Astrocyte of the cerebellum (primary cell): ENCODE measurements around the gene SCFD1.
"Not testable (repeated sequence)": the region's sequence is repeated elsewhere in the genome, so short reads cannot be mapped to it uniquely, and the experiment has no call there.

Experiments
- DNase-seq: peaks from one replicate; pipeline ENCODE4 v3.0.0-alpha.2; 2011; ENCODE audit warnings: low read depth
- H3K4me3 ChIP-seq: 2 replicates; pipeline ENCODE4 v1.5.1; 2011; ENCODE audit warnings: mild to moderate bottlenecking, low read depth, low read length, moderate library complexity
- in situ Hi-C: cut with HindIII; loops from 2 replicates; pipeline ENCODE4 v1.10.0; 2017; ENCODE audit warnings: low sequenced_read_pairs
- TF ChIP-seq, protein P1 (sequence below): IDR thresholded peaks from 2 replicates; pipeline ENCODE4 v1.5.1; 2012; ENCODE audit warnings: low read length, low read depth, moderate library complexity, mild to moderate bottlenecking; ENCODE audit errors: missing control alignments

Gene SCFD1

GRCh38 chr14:30681752-30682355 lies 59.7 kb downstream of the SCFD1 start:
- TF ChIP-seq, protein P1, sequence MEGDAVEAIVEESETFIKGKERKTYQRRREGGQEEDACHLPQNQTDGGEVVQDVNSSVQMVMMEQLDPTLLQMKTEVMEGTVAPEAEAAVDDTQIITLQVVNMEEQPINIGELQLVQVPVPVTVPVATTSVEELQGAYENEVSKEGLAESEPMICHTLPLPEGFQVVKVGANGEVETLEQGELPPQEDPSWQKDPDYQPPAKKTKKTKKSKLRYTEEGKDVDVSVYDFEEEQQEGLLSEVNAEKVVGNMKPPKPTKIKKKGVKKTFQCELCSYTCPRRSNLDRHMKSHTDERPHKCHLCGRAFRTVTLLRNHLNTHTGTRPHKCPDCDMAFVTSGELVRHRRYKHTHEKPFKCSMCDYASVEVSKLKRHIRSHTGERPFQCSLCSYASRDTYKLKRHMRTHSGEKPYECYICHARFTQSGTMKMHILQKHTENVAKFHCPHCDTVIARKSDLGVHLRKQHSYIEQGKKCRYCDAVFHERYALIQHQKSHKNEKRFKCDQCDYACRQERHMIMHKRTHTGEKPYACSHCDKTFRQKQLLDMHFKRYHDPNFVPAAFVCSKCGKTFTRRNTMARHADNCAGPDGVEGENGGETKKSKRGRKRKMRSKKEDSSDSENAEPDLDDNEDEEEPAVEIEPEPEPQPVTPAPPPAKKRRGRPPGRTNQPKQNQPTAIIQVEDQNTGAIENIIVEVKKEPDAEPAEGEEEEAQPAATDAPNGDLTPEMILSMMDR: peak; percentile 27
- no peak overlapping the region for H3K4me3 ChIP-seq
- in situ Hi-C loops: no loop called here
- DNase-seq: no peak

GRCh38 chr14:30690487-30691355 lies 68.6 kb downstream of the SCFD1 start:
- DNase-seq, in situ Hi-C loops: not testable (repeated sequence)
- peak overlapping the region; percentile 16 for H3K4me3 ChIP-seq

- no peak overlapping the region for H3K4me3 ChIP-seq
- DNase-seq: no peak
- in situ Hi-C loops: no loop called here
- TF ChIP-seq, protein P1: no peak
Observed at GRCh38 chr14:30691751-30692398, 69.8 kb downstream of the SCFD1 start.

DNA sequence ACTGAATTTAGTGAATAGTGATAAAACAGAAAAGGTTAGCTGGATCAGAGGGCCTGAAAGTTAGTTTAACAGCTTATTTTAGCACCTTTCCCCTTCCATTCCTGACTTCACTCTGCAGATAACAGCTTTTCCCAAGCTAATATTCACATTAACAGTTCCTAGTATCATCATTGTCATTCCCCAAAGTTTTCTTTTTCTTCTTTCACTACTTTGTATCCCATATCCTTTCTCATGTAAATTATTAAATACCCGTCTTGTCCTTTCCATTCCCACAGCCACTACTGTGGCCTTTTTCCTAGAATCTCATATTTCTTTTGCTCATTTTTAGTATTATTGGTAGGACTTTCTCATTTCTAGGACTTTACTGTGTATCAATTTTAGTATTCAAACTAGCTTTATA lies 70.5 kb downstream of the SCFD1 start:
- no peak for DNase-seq
- TF ChIP-seq, protein P1: no peak
- in situ Hi-C loops: no loop called here
- H3K4me3 ChIP-seq: no peak overlapping the region

GRCh38 chr14:30698463-30698862 lies 76.3 kb downstream of the SCFD1 start:
- no peak overlapping the region for H3K4me3 ChIP-seq
- in situ Hi-C loops: no loop called here
- TF ChIP-seq, protein P1: no peak
- DNase-seq: no peak

DNA sequence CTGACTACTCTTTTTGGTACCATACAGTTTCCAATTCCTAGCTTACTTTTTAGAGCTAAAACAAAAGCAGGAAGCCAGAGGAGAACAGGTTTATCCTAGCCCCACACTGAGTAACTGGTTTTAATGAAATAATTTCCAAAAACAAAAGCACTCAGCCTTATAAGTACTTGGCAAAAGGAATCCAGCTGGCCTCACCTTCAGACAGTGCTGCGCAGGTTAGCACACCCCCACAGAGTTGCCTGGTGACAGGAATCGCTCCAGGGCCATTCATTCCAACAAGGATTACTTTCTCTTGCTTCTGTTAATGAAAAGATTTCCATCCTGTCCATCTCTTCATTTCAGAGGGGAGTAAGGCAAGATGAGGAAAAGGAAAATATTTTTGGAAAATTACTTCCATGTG lies 84.6 kb downstream of the SCFD1 start:
- DNase-seq: no peak
- TF ChIP-seq, protein P1: no peak
- no peak overlapping the region for H3K4me3 ChIP-seq
- in situ Hi-C loops: no loop called here

DNA sequence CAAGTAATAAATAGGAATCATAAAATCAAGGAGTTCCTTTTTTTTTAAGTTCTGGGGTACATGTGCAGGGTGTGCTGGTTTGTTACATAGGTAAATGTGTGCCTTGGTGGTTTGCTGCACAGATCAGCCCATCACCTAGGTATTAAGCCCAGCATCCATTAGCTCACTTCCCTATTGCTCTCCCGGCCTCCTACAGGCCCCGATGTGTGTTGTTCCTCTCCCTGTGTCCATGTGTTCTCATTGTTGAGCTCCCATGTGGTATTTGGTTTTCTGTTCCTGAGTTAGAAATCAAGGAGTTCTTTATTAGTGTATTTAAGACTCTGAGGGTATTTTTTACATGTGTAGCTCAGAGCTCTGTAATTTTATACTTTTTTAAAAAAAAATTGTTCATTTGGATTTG lies 86.0 kb downstream of the SCFD1 start:
- no peak overlapping the region for H3K4me3 ChIP-seq
- in situ Hi-C loops: no loop called here
- TF ChIP-seq, protein P1: no peak
- no peak for DNase-seq
